ENCODE results near the gene KAZN.

Gene KAZN

DNA sequence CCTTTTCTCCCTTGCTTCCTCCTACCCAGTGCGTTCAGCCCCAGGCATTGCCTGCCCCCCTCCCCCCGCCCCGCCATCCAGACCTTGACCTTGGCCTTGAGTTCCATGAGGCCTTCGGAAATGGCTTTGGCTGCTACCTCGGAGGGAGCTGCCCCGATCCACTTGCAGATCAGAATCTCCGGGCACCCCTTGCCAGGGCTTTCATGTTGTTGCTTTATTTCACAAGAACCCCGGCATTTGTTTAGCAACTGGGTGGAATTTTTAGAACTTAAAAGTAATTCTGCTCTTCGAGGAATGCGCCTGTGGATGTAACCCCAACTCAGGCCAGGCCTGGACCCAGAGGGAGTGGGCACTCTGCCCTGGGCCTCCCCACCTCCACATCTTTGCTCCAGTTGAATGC lies 401.0 kb downstream of the KAZN start:
- no peak overlapping the region for H3K4me3 ChIP-seq (replicated peaks; ENCODE audit: low read depth, low read length)
- DNase-seq (ENCODE audit: low read depth): no peak
- TF ChIP-seq, protein P1, sequence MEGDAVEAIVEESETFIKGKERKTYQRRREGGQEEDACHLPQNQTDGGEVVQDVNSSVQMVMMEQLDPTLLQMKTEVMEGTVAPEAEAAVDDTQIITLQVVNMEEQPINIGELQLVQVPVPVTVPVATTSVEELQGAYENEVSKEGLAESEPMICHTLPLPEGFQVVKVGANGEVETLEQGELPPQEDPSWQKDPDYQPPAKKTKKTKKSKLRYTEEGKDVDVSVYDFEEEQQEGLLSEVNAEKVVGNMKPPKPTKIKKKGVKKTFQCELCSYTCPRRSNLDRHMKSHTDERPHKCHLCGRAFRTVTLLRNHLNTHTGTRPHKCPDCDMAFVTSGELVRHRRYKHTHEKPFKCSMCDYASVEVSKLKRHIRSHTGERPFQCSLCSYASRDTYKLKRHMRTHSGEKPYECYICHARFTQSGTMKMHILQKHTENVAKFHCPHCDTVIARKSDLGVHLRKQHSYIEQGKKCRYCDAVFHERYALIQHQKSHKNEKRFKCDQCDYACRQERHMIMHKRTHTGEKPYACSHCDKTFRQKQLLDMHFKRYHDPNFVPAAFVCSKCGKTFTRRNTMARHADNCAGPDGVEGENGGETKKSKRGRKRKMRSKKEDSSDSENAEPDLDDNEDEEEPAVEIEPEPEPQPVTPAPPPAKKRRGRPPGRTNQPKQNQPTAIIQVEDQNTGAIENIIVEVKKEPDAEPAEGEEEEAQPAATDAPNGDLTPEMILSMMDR (IDR thresholded peaks at IDR 0.05; ENCODE audit: low read length, missing control alignments): no peak

DNA sequence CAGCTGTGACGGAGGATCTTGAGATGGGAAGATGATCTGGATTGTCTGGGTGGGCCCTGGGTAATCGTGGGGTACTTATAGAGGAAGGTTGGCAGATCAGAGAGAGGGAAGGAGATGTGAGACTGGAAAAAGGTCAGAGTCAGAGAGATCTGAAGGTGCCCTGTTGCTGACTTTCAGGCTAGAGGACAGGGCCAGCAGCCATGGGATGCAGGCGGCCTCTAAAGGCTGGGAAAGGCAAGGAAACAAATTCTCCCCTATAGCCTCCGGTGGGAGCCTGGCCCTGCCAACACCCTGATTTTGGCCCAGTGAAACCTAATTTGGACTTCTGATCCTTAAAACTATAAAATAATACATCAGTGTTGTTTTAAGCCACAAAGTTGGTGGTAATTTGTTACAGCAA lies 401.5 kb downstream of the KAZN start:
- TF ChIP-seq, protein P1 (IDR thresholded peaks at IDR 0.05; ENCODE audit: low read length, missing control alignments): no peak
- no peak for DNase-seq (ENCODE audit: low read depth)
- no peak overlapping the region for H3K4me3 ChIP-seq (replicated peaks; ENCODE audit: low read depth, low read length)

DNA sequence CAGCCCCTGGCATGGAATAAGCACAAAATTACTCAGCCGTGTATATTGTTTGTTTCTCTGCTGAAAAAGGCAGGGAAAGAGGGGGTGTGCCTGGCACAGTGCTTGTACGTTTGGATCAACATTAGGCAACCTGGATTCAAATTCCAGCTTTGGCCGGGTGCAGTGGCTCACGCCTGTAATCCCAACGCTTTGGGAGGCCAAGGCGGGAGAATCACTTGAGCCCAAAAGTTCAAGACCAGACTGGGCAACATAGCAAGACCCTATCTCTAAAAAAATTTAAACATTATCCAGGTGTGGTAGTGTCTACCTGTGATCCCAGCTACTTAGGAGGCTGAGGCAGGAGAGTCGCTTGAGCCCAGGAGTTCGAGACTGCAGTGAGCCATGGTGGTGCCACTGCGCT lies 402.2 kb downstream of the KAZN start:
- TF ChIP-seq, protein P1 (IDR thresholded peaks at IDR 0.05; ENCODE audit: low read length, missing control alignments): no peak
- DNase-seq (ENCODE audit: low read depth): no peak
- H3K4me3 ChIP-seq (replicated peaks; ENCODE audit: low read depth, low read length): no peak overlapping the region

DNA sequence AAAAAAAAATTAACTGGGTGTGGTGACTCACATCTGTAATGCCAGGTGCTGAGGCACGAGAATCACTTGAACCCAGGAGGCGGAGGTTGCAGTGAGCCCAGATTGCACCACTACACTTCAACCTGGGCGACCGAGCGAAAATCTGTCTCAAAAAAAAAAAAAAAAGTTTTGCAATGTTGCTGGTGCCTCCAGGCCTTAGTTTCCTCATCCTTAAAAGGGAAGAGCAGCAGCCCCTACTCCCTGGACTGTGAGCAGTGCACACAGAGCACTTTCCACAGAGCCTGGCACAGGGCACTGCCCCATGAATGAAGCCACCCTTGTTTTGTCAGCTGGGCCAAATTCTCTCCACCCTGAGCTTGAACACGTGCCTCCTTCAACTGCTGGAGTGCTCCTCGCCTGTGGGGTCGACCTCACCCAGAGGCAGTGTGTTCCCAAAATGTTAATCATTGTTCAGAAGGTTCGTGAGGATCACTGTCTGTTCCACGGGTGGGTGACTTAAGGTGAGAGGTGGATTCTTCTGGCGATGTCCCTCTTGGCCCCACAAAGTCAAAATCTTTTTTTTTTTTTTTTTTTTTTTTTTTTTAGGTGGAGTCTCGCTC lies 402.9 kb downstream of the KAZN start:
- no peak for DNase-seq (ENCODE audit: low read depth)
- TF ChIP-seq, protein P1 (IDR thresholded peaks at IDR 0.05; ENCODE audit: low read length, missing control alignments): no peak
- no peak overlapping the region for H3K4me3 ChIP-seq (replicated peaks; ENCODE audit: low read depth, low read length)

DNA sequence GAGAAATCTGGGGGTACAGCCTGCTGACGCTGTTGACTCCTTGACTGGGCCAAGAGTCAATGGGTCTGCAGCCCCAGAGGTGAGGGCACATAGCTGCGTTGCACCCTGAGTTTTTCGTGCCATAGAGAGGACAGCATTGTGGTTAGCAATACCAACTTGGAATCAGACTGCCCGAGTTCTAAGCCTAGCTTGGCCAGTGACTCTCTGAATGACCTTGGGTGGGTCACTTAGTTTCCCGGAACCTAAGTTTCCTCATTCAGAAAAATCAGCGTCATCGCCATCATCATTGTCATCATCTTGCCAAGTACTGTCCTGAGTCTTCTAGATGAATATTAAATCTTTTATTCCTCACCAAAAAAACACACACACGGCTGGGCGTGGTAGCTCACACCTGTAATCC lies 403.8 kb downstream of the KAZN start:
- TF ChIP-seq, protein P1 (IDR thresholded peaks at IDR 0.05; ENCODE audit: low read length, missing control alignments): no peak
- H3K4me3 ChIP-seq (replicated peaks; ENCODE audit: low read depth, low read length): no peak overlapping the region
- DNase-seq (ENCODE audit: low read depth): no peak

DNA sequence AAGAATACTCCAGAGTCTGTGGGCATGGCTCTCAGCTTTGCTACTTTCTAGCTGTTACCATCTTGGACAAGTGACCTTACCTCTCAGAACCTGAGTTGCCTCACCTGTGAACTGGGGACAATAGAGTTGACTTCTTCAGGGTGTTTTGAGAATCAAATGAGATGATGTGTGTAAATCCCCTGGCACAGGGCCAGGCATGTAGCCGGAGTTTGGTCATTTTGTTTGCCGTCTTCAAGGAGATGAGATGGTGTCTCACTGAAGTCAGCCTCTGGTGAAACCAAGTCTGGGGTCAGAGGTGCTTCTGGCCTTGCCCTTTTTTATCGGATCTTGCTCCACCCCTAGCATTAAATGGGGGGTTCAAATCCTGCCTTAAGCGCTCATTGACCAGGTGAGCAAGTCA lies 405.9 kb downstream of the KAZN start:
- no peak overlapping the region for H3K4me3 ChIP-seq (replicated peaks; ENCODE audit: low read depth, low read length)
- DNase-seq (ENCODE audit: low read depth): no peak
- TF ChIP-seq, protein P1 (IDR thresholded peaks at IDR 0.05; ENCODE audit: low read length, missing control alignments): no peak

DNA sequence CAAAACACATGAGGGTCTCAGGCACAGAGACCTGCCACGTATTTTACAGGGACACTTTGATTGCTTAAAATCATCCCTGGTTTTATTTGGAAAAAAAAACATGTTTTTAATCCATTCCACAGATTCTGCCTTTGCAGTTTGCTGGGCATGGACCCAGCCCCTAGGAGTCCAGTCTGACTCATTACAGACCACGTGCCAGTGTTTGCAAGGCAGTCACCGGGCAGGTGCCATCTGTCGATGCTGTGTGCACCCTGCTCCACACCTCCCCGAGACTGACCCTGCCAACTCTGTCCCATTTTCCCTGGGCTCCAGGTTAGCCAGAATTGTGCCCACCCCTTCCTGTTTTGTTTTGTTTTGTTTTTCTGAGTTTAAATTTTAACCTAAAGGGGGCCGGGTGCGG lies 406.6 kb downstream of the KAZN start:
- DNase-seq (ENCODE audit: low read depth): no peak
- TF ChIP-seq, protein P1 (IDR thresholded peaks at IDR 0.05; ENCODE audit: low read length, missing control alignments): no peak
- H3K4me3 ChIP-seq (replicated peaks; ENCODE audit: low read depth, low read length): no peak overlapping the region

Data from fibroblast of pulmonary artery (primary cell).